ENCODE results near the gene TRIM44.
A peak's percentile ranks its signal among the peaks of the same experiment; 100 is the strongest.

The TRIM44 gene, protein sequence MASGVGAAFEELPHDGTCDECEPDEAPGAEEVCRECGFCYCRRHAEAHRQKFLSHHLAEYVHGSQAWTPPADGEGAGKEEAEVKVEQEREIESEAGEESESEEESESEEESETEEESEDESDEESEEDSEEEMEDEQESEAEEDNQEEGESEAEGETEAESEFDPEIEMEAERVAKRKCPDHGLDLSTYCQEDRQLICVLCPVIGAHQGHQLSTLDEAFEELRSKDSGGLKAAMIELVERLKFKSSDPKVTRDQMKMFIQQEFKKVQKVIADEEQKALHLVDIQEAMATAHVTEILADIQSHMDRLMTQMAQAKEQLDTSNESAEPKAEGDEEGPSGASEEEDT

DNA sequence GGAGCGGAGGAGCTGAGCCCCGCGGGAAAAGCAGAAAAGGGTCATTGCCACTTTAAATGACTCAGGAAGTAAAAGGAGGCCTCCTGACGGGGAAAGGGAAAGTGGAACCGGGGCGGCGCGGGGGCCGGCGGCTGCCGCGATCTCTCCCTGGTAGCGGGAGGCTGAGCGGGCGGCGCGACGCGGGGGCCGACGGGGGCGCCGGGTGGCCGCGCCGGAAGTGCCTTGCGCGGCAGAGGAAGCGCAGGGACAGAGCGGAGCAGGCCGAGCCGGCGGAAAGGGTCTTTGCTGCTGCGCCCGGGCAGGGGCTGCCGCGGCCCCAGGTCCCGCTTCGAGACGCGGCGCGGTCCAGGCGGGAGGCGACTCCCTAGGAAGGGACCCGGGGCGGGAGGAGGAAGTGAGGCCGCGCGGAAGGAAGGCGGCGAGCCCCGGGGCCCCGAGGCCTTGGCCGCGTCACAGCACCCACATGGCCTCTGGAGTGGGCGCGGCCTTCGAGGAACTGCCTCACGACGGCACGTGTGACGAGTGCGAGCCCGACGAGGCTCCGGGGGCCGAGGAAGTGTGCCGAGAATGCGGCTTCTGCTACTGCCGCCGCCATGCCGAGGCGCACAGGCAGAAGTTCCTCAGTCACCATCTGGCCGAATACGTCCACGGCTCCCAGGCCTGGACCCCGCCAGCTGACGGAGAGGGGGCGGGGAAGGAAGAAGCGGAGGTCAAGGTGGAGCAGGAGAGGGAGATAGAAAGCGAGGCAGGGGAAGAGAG lies at the start of gene TRIM44:
TRIM44 (plus strand) TSS at position 127 of the 759 bp plus-strand sequence; CDS start at position 464, 337 bp downstream.
- peak; percentile 56 for DNase-seq (ENCODE audit: low read depth)

- no peak for DNase-seq (ENCODE audit: low read depth)
Observed at GRCh38 chr11:35614939-35615569, 47.5 kb upstream of the TRIM44 start.

DNA sequence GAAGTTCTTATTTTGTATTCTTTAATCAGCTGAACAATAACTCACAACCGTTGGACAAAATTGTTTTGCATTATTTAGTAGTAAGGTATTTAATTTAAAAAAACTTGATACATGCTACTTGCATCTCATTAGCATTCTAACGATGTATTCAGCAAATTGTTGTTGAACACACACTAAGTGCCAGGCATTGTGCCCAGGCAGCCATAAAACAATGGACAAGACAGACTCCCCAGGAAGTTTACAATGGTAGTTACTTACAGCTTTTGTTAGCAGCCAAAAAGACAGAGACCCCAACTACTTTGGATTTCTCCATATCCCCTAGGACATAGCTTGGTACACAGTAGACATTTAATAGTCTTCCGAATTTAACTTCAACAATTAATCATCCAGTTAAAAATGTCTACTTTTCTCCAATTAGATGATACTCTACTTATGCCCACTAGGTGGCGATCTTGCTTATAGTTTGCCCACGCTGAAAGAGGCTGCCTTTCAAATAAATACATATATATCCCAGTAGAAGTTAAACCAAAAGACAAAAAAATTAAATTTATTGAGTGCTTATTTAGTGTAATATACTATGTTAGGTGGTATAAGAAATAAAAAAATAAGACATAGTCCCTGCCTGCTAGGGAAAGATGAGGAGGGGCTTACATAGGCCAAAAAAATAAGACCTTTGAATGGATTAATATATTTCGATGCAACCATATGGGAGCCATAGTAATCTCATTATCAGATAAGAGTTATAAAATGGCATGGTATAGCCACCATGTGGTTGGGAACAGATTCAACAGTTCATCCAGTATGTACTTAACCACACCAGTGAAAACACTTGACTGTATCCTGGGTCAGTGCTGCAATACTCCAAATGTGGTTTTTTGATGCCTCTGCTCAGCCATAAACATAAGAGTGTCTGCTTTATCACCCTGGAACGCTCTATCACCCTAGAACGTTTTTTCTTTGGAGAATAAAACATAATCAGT lies 46.4 kb upstream of the TRIM44 start:
- DNase-seq (ENCODE audit: low read depth), result no peak

DNA sequence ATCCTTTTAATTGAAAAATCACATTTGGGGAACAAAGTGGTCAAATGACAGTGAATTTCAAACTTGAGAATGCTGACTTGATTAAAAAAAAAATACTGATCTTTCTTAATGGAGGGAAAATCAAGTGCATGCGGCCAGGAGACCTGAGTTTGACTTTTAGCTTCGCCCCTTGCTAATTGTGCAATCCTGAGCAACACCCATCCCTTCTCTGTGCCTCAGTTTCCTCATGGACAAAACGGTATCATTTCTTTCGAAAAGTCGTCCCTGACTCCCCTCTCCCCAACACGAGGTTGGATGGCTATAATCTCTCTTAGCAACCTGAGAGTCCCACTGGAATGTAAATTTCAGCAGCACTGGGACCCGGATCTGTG lies 45.3 kb upstream of the TRIM44 start:
- DNase-seq (ENCODE audit: low read depth), result no peak

- no peak for DNase-seq (ENCODE audit: low read depth)
Observed at GRCh38 chr11:35617687-35618496, 44.7 kb upstream of the TRIM44 start, which contains the start of gene FJX1. Gene FJX1, plus strand, starts transcription at chr11:35618460. Its CDS starts 177 bp downstream, at chr11:35618637.

- no peak for DNase-seq (ENCODE audit: low read depth)
Observed at GRCh38 chr11:35618497-35619115, 44.0 kb upstream of the TRIM44 start.

GRCh38 chr11:35619116-35619854 lies 43.3 kb upstream of the TRIM44 start:
- DNase-seq (ENCODE audit: low read depth), result peak; percentile 0

- DNase-seq (ENCODE audit: low read depth), result no peak
Observed at GRCh38 chr11:35619855-35620640, 42.5 kb upstream of the TRIM44 start.

GRCh38 chr11:35620795-35621194 lies 41.8 kb upstream of the TRIM44 start:
- no peak for DNase-seq (ENCODE audit: low read depth)

DNA sequence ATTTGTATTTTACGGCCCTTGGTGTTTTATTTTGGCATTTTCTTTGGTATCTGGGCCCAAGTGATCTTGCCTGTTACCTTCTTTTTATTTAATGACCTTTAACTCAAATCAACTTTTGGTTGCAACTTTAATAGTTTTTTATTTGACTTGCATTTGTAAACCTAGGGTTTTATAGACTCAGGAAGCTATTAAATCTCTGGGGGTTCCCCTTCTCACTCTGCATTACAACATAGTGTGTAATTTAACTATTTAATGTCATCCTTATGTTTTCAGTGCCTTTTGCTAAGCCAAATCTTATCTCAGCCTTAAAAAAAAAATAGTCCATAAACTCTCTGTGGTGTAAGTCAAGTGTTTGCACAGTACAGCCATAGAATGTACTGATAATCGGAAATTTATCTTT lies 41.0 kb upstream of the TRIM44 start:
- no peak for DNase-seq (ENCODE audit: low read depth)

- no peak for DNase-seq (ENCODE audit: low read depth)
Observed at GRCh38 chr11:35622070-35622469, 40.5 kb upstream of the TRIM44 start.

- no peak for DNase-seq (ENCODE audit: low read depth)
Observed at GRCh38 chr11:35623621-35624168, 38.9 kb upstream of the TRIM44 start.

GRCh38 chr11:35624316-35624715 lies 38.3 kb upstream of the TRIM44 start:
- DNase-seq (ENCODE audit: low read depth), result no peak

DNA sequence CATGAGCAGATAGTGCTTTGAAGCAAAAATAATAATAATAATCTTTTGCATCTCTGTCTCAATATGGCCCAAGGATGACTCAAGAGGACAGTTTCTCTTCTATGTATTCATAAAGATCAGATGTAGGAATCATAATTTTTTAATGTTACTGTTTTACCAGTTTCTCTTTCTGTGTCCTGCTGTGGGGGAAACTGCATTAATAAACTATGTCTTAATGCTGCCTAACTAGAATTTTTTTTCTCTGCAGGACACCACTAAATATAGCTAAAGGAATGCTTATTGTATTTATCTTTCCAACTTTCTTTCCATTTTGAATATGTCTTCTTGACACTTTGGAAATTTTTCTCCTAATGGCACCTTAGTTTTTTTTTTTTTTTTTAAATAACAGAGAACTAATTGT lies 37.8 kb upstream of the TRIM44 start:
- no peak for DNase-seq (ENCODE audit: low read depth)

GRCh38 chr11:35626501-35626900 lies 36.1 kb upstream of the TRIM44 start:
- DNase-seq (ENCODE audit: low read depth), result no peak

GRCh38 chr11:35629511-35629910 lies 33.1 kb upstream of the TRIM44 start:
- no peak for DNase-seq (ENCODE audit: low read depth)

DNA sequence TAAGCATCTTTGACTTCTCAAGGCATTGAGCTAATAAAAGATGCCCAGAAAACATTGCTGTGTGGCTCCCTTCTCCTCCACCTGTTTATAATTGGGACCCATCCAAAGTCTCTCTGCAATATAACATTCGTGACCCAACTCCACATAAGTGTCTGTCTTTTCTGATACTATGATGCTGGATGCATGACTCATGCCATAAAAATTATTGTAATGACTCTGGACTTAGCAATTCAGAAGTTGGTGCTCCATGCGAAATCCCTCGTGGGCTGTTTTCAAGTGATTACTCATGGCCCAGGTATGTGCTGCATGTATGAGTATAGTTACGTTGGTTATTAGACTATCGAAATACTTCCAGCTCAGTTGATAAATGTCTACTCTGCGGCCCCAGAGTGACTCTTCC lies 32.7 kb upstream of the TRIM44 start:
- DNase-seq (ENCODE audit: low read depth), result no peak

DNA sequence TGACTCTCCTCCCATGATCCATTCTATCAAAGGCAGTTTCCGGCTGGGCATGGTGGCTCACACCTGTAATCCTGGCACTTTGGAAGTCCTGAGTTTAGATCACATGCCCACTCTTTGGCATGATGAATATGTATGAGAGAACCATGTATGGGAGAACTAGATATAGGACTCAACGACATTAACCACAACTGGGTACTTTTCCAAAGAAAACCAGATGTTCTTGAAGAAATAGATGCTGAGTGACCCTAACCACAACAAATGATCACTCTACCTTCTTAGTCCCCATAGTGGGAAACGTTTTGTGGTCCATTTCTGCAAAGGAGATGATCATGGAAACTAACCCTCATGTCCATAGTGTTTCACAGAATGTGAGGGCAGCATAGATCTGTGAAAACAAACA lies 30.7 kb upstream of the TRIM44 start:
- DNase-seq (ENCODE audit: low read depth), result no peak

GRCh38 chr11:35632301-35632700 lies 30.3 kb upstream of the TRIM44 start:
- no peak for DNase-seq (ENCODE audit: low read depth)
